Measurements from ENCODE around the gene ANKUB1.

Gene ANKUB1

DNA sequence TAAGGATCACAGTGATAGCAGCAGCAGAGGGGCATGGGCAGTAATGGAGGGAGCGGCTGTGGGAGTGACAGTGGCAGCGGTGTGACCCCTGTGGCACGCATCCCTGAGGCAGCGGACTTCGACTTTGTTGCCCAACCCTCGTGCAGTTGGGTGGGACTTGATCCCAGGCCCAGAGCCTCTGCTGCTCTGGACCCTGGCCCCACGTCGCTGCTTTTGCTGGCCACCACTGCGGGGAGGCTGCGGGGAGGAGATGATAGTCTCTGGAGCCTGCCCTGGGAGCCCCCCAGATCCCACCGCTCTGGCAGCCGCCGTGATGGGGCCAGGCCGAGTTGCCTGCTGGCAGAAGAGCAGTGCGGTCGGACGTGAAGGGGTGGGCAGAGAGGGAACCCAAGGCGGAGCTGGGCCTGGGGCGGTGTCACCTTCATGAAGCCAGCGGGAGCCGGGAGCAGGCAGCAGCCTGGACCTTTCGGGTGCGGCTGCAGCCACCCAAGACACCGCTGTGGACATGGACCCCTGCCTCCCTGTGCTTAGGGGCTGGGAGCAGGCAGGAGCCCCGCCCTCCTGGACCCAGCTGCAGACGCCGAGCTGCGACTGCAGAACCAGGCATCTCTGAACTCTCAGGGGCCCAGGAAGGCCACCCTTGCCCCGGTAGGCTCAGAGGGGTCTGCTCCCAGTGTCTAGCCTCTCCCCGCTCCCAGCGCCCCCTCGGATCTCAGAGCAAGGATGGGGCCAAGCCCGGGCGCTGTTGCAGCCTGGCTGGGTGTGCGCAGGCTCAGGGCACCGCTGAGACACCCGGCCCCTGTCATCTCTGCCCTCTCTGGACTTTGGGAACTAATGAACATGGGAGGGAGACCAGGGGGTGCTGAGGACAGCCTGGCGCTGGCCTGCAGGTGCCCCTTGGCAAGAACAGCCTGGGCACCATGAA lies 78.4 kb downstream of the ANKUB1 start:
- DNase-seq (ENCODE audit: extremely low read depth, low read depth) = no peak

More for the DNA sequence above, 78.4 kb downstream of the ANKUB1 start:
- TF ChIP-seq, protein P1, sequence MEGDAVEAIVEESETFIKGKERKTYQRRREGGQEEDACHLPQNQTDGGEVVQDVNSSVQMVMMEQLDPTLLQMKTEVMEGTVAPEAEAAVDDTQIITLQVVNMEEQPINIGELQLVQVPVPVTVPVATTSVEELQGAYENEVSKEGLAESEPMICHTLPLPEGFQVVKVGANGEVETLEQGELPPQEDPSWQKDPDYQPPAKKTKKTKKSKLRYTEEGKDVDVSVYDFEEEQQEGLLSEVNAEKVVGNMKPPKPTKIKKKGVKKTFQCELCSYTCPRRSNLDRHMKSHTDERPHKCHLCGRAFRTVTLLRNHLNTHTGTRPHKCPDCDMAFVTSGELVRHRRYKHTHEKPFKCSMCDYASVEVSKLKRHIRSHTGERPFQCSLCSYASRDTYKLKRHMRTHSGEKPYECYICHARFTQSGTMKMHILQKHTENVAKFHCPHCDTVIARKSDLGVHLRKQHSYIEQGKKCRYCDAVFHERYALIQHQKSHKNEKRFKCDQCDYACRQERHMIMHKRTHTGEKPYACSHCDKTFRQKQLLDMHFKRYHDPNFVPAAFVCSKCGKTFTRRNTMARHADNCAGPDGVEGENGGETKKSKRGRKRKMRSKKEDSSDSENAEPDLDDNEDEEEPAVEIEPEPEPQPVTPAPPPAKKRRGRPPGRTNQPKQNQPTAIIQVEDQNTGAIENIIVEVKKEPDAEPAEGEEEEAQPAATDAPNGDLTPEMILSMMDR (IDR thresholded peaks at IDR 0.05; ENCODE audit: low read depth, low read length) = no peak
